Mucosa of gallbladder (tissue), 1 donor: Measurements from ENCODE around the gene PRODH. TPM values are rescaled to one million over a fixed set of nuclear protein-coding genes. Genes with fewer than 3 reads are reported as not detected.
"Not testable (repeated sequence)": the region's sequence is repeated elsewhere in the genome, so short reads cannot be mapped to it uniquely, and the experiment has no call there.

Experiments
- DNase-seq: peaks from one replicate; pipeline ENCODE4 v3.0.0-alpha.2; 2020; ENCODE audit warnings: low spot score
- total RNA-seq: library from RNA; stranded (reverse); gene quantifications from one replicate; pipeline ENCODE4 v1.2.1, GENCODE V29; 2021
- donor health status: DM: no; HTN: no; CAD: no.

PRODH gene
- total RNA-seq, 1 donor from 2014 or later = 5.8 TPM

GRCh38 chr22:18967391-18968010, 31.4 kb upstream of the PRODH start:
- not testable (repeated sequence) for DNase-seq

- DNase-seq = no peak
These were observed 30.7 kb upstream of the PRODH start for GRCh38 chr22:18966748-18967147.

- no peak for DNase-seq
These were observed 29.7 kb upstream of the PRODH start for GRCh38 chr22:18965526-18966421.

DNA sequence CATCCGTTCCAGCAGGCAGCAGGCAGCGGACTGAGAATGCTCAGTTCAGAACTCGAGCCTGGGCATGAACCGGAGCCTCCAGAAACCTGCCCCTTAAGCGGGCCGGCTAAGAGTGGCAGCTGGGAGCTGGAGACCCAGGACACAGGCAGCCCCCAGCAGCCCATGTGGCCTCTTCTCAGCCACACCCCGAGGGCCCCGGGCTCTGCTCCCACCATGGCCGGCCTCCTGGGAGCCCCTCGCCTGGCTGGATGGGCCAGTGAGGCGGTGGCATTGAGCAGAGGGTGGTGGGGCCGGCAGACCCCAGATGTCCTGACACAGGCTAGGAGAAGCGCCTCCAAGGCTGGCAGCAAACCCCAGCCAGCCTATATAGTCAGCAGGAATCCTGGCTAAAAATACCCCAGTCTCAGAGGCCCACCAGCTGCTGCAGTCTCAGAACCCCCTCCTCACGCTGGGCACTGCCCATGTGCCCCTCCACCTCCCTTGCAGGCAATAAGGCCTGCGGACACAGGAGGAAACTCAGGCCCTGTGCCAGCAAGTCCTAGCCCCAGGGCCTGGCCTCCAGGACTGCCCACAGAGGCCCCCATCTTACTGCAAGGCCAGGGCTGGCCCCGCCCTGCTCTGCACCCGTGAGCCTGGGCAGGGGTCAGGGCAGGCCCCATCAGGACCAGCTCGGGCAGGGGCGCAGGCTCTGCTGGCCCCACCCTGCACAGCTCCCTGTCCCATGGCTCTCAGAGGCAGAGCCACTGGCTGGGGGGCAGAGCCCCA, 28.6 kb upstream of the PRODH start:
- not testable (repeated sequence) for DNase-seq

DNA sequence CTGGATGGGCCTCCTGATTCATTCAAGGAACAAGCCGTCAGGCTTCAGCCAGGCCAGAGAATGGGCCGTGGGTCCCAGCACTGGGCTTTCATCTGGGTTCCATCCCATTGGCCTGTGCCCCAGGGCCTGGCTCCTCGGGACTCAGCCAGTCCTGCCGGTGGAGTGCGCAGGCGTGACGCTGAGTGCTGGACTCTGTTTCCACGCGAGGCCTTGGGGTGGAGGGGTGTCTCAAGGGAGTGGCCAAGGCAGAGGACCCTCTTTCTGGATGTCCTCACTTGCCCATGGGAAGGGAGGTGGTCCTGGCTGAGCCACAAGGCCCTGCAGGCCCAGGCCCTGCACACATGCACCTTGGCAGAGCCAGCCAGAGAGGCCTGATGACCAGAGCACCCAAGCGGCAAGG, 28.0 kb upstream of the PRODH start:
- DNase-seq = not testable (repeated sequence)

GRCh38 chr22:18962308-18962635, 26.2 kb upstream of the PRODH start:
- no peak for DNase-seq

- not testable (repeated sequence) for DNase-seq
These were observed 25.7 kb upstream of the PRODH start for GRCh38 chr22:18961632-18962307.

DNA sequence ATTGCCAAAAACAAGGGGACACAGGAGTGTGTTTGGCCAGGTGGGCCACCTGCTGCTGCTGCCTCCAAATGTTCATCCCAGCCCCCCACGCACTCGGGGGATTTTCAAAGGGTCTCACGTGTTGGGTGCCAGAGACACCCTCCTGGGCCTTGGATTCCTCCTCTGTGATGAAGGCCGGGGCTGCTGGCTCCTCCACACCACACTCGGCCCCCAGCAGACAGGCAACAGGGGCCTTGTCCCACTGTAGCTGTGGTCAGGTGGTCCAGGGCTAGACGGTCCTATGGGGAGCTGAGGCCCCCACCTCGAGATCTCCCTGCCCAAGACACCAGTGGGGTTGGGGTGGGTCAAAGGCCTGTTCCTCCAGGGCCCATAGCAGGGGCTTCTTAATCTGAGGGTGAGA, 25.1 kb upstream of the PRODH start:
- not testable (repeated sequence) for DNase-seq

- DNase-seq = not testable (repeated sequence)
These were observed 24.2 kb upstream of the PRODH start for GRCh38 chr22:18960166-18960820.

DNA sequence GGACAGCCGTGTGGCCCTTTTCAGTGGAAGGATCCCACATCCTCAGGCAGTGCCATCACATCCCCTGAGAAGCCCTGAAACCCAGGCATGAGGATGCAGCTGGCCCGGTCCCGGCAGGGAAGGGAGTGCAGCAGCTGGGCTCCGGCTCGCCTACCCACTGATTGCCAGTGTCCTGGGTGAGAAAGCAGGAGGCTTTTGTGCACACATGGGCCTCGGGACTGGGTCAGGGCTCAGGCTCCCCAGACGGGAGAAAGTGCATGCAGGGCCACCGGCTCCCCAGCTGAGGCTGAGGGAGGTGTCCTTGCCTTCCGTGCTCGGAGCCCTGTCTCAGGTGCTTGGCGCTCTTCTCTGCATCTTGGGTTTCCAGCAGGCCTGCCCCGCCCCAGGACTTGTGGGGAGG, 23.6 kb upstream of the PRODH start:
- not testable (repeated sequence) for DNase-seq

DNA sequence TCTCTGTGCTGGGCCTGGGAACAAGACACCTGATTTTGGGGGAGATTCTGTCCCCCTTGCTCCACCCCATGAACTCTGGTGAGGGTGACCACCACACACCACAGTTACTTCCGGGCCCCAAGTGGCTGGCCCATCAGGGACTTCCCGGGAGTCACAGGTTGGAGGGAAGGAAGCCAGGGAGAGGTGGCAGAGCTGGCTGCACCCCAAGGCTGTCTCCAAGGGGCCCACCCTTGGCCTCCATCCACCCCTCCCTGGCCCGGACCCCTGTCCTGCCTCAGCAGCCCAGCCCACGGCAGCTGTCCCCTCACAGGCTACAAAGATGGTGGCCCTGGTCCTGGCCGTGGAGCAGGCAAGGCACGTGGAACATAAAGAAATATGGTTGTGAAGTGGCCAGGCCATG, 23.2 kb upstream of the PRODH start:
- not testable (repeated sequence) for DNase-seq

GRCh38 chr22:18958738-18959137, 22.6 kb upstream of the PRODH start:
- not testable (repeated sequence) for DNase-seq

- DNase-seq = not testable (repeated sequence)
These were observed 22.2 kb upstream of the PRODH start for GRCh38 chr22:18958321-18958705.

DNA sequence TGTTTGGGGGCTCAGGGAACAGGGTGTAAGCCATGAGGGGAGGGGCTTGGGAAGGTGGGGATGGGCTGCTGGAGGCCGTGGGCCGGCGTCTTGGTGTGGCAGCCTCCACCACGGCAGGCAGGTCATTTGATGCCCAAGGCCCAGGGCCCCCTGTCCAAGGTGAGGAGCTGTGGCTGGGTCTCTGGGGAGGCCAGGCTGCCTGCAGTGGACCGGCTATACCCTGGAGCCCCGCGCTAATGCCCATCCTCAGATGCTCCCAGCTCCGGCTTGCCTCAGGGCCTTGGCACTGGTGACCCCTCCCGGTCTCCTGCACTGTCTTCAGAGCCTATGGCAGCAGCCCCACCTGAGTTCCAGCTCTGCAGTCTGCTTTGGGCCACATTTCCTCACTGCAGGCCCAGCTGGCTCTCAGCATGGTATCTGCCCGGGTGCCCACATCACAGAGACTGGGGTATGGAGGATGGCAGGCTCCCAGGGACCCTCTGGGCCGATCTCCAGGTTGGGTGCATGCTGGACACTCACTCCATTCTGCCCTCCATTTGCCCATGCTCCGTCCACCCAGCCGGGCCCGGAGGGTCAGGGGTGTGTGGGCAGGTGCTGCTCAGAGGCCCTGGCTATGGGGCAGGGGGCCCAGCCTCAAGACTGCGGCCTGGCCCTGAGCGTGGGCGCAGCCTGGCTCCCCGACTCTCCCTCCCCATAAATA, 21.7 kb upstream of the PRODH start:
- not testable (repeated sequence) for DNase-seq

DNA sequence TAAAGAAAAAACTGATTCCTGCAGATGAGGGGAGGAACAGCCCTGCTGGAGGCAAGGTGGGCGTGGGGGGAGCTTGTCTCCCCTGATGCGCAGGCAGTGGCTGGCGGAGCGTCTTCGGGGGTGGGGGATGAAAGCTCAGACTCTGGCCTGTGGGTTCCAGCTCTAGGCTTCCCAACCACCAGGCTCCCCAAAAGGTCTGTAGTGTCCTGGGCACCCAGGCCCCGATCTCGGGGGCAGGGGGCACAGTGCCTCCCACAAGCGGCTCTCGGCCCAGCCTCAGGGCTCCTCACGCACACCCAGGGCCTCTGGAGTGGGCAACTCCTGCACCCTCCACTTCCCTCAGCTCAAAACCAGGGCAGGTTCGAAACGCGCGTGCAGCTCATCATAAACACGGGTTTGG, 20.9 kb upstream of the PRODH start:
- not testable (repeated sequence) for DNase-seq

- DNase-seq = not testable (repeated sequence)
These were observed 20.2 kb upstream of the PRODH start for GRCh38 chr22:18956121-18956895.

DNA sequence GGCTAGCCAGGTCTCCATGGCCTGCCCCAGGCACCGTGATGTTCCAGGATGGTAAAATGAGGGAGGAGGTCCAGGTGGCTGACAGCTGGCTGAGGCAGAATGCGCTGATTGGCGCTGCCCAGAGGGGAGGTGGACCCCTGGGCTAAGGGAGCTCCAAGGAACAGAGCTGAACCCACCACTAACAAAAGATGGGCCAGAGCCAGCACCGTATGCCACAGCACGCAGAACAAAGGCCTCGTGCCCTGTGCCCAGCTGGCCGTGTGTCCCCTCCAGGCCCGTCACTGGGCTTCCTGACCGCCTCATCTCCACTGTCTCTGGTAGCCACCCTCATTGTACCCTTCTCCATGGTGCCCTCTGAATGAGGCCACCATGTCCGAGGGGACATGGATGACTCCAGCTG, 19.6 kb upstream of the PRODH start:
- no peak for DNase-seq

- DNase-seq = no peak
These were observed 19.0 kb upstream of the PRODH start for GRCh38 chr22:18954990-18955571.

DNA sequence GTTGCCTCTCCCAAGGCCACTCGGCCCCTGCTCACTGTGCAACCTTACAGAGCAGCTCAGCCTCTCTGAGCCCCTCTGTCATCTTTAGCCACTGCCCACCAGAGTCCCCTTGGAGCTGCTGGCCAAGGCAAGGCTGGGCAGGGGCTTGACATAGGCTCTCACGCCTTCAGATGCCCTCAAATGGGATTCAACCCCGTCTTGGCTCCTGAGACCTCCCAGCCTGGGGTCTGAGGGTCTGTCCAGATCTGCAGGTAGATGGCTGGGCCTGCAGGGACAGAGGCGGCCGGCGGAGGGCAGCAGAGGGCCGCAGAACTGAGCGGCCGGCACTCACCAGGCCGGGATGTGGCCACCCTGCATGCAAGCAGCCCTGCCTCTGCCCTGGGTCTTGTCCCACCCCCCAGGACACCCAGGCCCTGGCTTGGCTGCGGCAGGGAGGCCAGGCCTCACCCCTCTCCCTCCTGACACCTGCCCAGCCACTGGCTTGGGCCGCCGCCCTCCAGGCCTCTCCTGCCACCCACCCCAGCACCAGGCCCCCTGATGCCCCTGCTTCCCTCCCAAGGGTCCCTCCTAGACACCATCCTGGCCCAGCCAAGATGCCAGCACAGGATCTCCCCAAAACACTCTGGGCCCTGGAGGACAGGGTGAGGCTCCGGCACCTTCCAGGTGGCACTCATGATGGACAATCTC, 18.4 kb upstream of the PRODH start:
- DNase-seq = peak; percentile 58
